HUES48 (cell line): ENCODE measurements around the gene CD164L2.

ENCODE experiments used
- H3K27ac ChIP-seq: one replicate; pipeline ENCODE4 v1.7.0; 2013; ENCODE audit warnings: low read depth, low read length, inconsistent platforms
- H3K27me3 ChIP-seq: 2 replicates; pipeline ENCODE4 v1.6.1; 2013; ENCODE audit warnings: mild to moderate bottlenecking, low read length; ENCODE audit not compliant: control insufficient read depth, insufficient read depth
- H3K36me3 ChIP-seq: 2 replicates; pipeline ENCODE4 v1.6.1; 2013; ENCODE audit warnings: low read length; ENCODE audit not compliant: control insufficient read depth, insufficient read depth
- H3K4me1 ChIP-seq: 2 replicates; pipeline ENCODE4 v1.6.1; 2013; ENCODE audit warnings: mild to moderate bottlenecking, low read length; ENCODE audit not compliant: control insufficient read depth, insufficient read depth
- H3K4me3 ChIP-seq: 2 replicates; pipeline ENCODE4 v1.5.1; 2013; ENCODE audit warnings: mild to moderate bottlenecking, low read depth, low read length
- H3K9ac ChIP-seq: 2 replicates; pipeline ENCODE4 v1.6.1; 2013; ENCODE audit warnings: mild to moderate bottlenecking, low read depth, low read length, moderate library complexity
- H3K9me3 ChIP-seq: 2 replicates; pipeline ENCODE4 v1.6.1; 2013; ENCODE audit warnings: low read length; ENCODE audit not compliant: control insufficient read depth, insufficient read depth

The CD164L2 gene

DNA sequence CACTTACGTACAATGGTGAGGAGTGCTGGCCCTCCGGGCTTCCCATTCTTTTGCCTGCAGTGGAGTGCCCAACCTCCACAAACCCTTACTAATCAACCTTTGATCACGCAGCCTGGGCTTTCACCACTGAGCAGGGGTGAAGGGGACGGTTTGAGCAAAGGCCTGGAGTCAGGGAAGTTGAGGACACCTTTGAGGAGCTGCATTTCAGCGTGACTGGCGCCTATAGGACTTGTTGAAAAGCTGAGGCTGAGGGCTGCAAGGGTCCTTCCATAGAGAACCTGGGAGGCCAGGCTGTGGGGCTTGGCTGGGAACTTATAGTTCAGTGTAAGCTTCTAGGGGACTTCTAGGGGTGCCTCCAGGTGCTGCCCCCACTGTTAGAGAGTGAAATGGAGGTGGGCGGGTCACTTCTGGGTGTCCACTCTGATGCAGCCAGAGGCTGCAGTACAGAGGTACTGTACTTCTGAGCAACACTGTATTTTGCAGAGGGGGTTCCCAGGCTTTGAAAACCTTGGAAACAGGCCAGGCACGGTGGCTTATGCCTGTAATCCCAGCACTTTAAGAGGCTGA is 31.5 kb downstream of the CD164L2 start:
- 0 out of 2 replicates have a peak overlapping the region, but pooled peaks have one; percentile 16 for H3K9ac ChIP-seq
- H3K27ac ChIP-seq, result peak overlapping the region; percentile 60
- H3K4me1 ChIP-seq, result peaks cover 9% of the 10 kb centered on the region; the same call in 1 of the 2 replicates

DNA sequence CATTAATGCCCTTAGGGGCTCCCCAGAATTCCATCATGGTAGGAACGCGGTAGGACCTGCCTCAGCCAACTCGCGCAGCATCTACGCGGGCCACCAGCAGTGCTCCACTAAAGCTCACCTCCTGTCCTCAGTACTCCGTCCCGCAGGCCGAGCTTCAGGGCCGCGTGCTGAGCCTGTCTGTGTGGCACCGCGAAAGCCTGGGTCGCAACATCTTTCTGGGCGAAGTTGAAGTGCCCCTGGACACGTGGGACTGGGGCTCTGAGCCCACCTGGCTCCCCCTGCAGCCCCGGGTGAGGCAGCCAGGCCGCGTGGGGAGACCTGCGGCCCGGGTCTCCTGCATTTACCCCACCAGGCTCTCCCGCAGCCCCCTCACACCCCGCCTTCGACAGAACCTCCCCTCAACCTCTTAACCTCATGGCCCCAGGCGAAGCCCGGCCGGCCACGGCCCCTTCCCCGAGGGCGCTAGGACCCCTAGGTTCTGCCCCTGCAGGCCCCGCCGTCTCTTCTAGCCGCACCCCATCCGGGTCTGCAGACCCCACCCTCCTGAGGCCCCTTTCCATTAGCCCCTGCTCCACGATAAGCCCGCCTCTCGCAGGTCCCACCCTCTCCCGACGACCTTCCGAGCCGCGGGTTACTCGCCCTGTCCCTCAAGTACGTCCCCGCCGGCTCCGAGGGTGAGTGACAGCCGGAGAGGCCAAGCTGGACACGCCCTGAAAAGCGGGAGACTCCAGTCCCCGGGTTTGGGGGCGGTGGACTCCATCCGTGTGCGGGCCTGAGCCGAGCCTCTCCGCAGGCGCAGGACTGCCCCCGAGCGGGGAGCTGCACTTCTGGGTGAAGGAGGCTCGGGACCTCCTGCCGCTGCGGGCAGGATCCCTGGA is 32.2 kb downstream of the CD164L2 start:
- Histone ChIP-seq H3K4me1 (peaks cover 9% of the 10 kb centered on the region; the same call in 1 of the 2 replicates), H3K36me3 (0 out of 2 replicates have a peak, but pooled peaks cover 4% of the 10 kb centered on the region), H3K9ac (0 out of 2 replicates have a peak overlapping the region, but pooled peaks have one; percentile 16), H3K27ac (peak overlapping the region; percentile 60), H3K9me3 (no peaks in the 10 kb centered on the region), H3K4me3 (peak overlapping the region; percentile 63), H3K27me3 (peaks cover 15% of the 10 kb centered on the region)

More for the DNA sequence above, 31.5 kb downstream of the CD164L2 start:
- Histone ChIP-seq H3K4me3 (peak overlapping the region; percentile 63), H3K9me3 (no peaks in the 10 kb centered on the region), H3K36me3 (0 out of 2 replicates have a peak, but pooled peaks cover 5% of the 10 kb centered on the region), H3K27me3 (peaks cover 15% of the 10 kb centered on the region)

DNA sequence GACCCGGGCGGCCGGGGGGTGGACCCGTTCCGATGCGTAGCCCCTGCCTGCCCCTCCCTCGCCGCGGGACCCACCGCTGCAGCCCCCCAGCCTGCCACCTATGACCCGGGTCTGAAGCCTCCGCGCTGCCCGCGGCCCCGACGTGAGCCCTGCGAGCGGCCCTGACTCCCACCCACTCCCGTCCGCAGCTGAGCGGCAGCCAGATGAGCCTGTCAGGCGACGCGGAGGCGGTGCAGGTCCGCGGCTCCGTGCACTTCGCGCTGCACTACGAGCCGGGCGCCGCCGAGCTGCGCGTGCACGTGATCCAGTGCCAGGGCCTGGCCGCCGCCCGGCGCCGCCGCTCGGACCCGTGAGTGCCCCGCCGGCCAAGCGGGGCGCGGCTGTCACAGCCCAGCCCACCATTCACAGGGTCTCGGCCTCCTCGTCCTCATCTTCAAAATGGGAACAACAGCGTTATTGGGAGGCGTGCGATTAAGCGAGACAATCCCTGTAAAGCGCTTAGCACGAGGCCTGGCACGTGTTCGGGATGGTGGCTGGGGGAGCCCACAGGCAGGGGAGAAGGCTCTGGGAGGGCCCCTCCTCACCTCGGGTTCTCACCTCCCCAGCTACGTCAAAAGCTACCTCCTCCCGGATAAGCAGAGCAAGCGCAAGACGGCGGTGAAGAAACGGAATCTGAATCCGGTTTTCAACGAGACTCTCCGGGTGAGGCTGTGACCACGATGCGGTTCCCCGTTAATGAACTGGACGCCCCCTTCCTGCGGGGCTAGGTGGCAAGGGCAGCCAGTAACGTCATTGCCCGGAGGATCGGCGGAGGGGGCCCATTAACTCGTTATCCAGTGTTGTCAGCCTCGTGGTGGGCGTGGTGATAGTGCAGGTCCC is 33.1 kb downstream of the CD164L2 start:
- Histone ChIP-seq H3K4me1 (peaks cover 9% of the 10 kb centered on the region; the same call in 1 of the 2 replicates), H3K36me3 (no peaks in the 10 kb centered on the region), H3K27ac (no peak overlapping the region), H3K4me3 (peak overlapping the region; percentile 63), H3K27me3 (peaks cover 15% of the 10 kb centered on the region), H3K9ac (no peak overlapping the region), H3K9me3 (no peaks in the 10 kb centered on the region)

DNA sequence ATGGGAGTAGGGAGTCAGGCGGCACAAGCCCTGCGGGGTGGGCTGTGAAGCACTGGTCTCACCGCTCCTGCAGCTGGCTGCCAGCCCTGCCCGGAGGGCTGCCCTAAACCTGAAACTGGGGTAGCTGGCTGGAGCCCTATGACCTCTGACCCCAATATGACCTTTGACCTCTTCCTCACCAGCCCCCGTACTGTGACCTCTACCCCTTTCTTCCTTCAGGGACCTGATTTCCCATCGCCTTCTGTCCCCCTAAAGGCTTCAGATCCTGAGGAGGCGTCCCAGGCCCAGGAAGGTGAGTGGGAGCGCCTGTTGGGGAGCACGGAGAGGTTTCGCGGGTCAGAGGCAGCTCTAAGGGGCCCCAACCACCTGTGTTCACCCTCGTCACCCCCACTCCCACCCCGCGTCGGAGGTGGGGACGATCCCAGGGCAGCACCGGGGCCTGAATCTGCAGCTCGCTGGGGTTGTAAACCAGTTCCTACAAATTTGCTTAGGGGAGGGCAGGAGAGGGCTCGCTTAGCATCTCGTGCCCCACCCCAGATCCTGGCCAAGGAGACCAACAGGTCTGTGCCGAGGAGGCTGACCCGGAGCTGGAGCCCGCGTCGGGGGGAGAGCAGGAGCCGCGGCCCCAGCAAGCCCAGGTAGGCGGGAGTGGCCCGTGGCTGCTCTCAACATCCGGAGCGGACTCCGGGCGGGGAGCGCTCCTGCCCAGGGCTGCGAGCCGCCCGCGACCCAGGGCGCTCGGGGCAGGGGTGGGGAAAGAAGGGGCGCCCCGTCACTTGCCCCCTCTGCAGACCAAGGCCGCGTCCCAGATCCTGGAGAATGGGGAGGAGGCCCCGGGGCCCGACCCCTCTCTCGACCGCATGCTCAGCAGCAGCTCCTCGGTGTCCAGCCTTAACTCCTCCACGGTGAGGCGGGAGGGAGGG is 34.0 kb downstream of the CD164L2 start:
- peak overlapping the region; percentile 63 for H3K4me3 ChIP-seq
- peaks cover 15% of the 10 kb centered on the region for H3K27me3 ChIP-seq
- peaks cover 9% of the 10 kb centered on the region; the same call in 1 of the 2 replicates for H3K4me1 ChIP-seq
- peak overlapping the region; percentile 47 for H3K27ac ChIP-seq
- peak overlapping the region; percentile 29; the same call in 1 of the 2 replicates for H3K9ac ChIP-seq
- H3K36me3 ChIP-seq, result no peaks in the 10 kb centered on the region
- no peaks in the 10 kb centered on the region for H3K9me3 ChIP-seq

DNA sequence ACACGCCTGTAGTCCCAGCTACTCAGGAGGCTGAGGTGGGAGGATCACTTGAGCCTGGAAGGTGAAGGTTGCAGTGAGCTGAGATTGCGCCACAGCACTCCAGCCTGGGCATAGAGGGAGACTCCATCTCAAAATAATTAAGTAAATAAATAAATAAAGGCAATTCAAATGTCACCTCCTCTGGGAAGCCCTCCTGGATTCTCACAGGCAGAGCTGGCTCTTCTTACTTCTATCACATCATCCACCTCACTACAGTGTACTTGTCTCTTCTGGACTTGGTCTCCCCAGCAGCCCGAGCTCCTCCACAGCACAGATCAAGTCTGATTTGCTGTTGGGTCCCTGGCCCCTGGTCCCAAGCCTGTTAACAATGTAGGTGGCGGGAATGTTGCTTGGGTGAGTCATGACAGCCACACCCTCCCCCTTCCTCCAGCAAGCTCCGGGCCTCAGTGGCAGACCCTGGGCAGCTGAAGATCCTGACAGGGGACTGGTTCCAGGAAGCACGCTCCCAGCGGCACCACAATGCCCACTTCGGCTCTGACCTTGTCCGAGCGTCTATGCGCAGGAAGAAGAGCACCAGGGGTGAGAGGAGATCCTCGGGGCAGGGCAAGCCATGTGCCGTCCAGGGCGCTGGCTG is 36.0 kb downstream of the CD164L2 start:
- H3K27me3 ChIP-seq, result peaks cover 15% of the 10 kb centered on the region
- no peak overlapping the region for H3K27ac ChIP-seq
- H3K4me3 ChIP-seq, result no peak overlapping the region
- H3K4me1 ChIP-seq, result peaks cover 15% of the 10 kb centered on the region
- H3K9me3 ChIP-seq, result no peaks in the 10 kb centered on the region
- H3K9ac ChIP-seq, result no peak overlapping the region
- no peaks in the 10 kb centered on the region for H3K36me3 ChIP-seq

DNA sequence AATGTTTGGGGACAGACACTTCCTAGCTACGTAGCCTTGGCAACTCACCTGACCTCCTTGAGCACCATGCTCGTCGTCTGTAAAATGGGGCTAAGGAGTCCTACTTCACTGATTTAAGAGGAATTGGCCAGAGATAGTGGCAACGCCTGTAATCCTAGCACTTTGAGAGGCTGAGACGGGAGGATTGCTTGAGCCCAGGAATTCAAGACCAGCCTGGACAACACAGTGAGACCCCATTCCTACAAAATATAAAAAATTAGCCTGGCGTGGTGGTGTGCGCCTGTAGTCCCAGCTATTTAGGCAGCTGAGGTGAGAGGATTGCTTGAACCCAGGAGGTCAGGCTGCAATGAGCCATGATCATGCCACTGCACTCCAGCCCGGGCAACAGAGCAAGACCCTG is 36.8 kb downstream of the CD164L2 start:
- Histone ChIP-seq H3K27ac (no peak overlapping the region), H3K4me1 (peaks cover 17% of the 10 kb centered on the region)

DNA sequence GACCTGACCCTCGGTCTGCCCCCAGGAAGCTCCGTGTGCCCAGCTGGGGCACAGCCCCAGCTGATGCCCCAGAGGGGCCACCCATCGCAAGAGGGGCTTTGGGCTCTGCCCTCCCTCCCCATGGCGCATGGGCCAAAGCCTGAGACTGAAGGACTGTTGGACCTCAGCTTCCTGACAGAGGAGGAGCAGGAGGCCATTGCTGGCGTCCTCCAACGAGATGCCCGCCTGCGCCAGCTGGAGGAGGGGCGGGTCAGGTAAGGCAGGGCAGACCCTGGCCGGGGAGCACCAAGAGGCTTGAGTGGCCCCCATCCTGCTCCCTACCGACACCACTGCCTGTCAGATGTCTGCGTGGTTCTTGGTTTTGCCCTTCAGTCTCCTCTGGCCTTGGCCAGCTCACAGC is 37.9 kb downstream of the CD164L2 start:
- Histone ChIP-seq H3K4me3 (no peak overlapping the region), H3K27me3 (peaks cover 10% of the 10 kb centered on the region), H3K36me3 (no peaks in the 10 kb centered on the region), H3K9ac (no peak overlapping the region), H3K27ac (no peak overlapping the region), H3K4me1 (peaks cover 20% of the 10 kb centered on the region), H3K9me3 (no peaks in the 10 kb centered on the region)

More for the DNA sequence above, 36.8 kb downstream of the CD164L2 start:
- Histone ChIP-seq H3K4me3 (no peak overlapping the region), H3K36me3 (no peaks in the 10 kb centered on the region), H3K27me3 (peaks cover 15% of the 10 kb centered on the region), H3K9ac (no peak overlapping the region), H3K9me3 (no peaks in the 10 kb centered on the region)

DNA sequence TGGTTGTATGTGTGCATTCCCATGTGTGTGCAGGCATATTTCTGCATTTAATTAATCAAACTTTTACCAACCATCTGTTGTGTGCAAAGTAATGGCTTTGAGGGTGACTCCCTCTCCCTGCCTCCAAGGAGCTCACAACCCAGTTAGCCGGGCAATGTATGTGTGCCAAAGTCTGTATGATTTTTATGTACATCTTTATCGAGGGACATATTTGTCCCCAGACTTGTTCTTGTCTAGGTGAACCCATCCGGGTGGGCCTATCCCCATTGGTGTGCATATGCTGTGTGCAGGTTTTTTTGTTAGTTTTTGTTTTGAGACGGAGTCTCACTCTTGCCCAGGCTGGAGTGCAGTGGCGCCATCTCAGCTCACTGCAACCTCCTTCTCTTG is 39.5 kb downstream of the CD164L2 start:
- Histone ChIP-seq H3K27me3 (no peaks in the 10 kb centered on the region), H3K9ac (no peak overlapping the region), H3K27ac (no peak overlapping the region), H3K4me1 (peaks cover 14% of the 10 kb centered on the region), H3K9me3 (no peaks in the 10 kb centered on the region), H3K36me3 (no peaks in the 10 kb centered on the region), H3K4me3 (no peak overlapping the region)

DNA sequence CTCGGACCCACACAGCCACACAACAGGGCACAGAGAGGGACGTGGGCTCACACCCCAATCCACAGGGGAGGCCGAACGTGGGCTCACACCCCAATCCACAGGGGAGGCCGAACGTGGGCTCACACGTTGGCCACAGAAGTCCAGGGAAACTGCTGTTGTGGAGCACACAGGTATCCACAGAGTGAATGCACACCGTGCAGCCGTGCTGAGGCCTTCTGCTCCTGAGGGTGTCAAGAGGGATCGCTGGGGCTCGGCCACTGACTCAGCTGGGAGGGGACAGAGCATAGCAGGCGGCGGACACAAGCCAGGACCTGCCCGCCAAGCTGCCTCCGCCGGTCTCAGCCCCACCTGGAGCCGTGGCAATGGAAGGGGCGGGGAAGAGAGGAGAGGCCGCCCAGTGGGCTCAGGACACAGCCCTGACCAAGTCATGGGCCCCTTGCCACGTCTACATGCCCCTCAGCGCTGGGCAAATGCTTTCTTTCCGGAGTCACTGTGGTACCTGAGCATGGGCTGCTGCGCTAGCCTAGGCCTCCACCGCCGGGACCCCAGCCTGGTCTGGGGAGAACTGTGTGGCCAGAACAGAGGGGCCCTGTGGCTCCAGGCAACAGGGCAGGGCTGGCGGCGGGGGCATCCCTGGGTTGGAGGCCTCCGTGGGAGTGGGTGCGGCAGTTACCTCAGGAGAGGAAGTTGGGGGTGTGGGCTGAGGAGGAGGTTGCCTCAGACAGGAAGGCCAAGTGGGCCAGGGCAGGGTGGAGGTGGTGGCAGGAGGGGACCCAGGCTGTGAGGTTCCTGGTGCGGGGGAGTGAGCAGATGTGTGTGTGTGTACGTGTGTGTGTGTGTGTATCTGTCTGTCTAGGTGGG is 40.1 kb downstream of the CD164L2 start:
- H3K27ac ChIP-seq, result no peak overlapping the region

More for the DNA sequence above, 40.1 kb downstream of the CD164L2 start:
- H3K36me3 ChIP-seq, result no peaks in the 10 kb centered on the region
- H3K4me1 ChIP-seq, result peaks cover 14% of the 10 kb centered on the region
- H3K9ac ChIP-seq, result no peak overlapping the region
- no peaks in the 10 kb centered on the region for H3K27me3 ChIP-seq
- no peak overlapping the region for H3K4me3 ChIP-seq
- H3K9me3 ChIP-seq, result no peaks in the 10 kb centered on the region
